ENCODE measurements around the gene MYO1B.
A peak's percentile ranks its signal among the peaks of the same experiment; 100 is the strongest.

Gene MYO1B

GRCh38 chr2:191228861-191229260 lies 16.3 kb upstream of the MYO1B start:
- no peak overlapping the region for H2AFZ ChIP-seq (ENCODE audit: low read length)

GRCh38 chr2:191230174-191230573 lies 15.0 kb upstream of the MYO1B start:
- Histone ChIP-seq H3K9ac (ENCODE audit: low read depth, low read length, poor library complexity, severe bottlenecking) (no peak overlapping the region), H4K20me1 (ENCODE audit: insufficient read depth, low read length, poor library complexity, severe bottlenecking) (no peaks in the 10 kb centered on the region), H3K4me1 (ENCODE audit: insufficient read depth, low read length, poor library complexity, severe bottlenecking) (no peaks in the 10 kb centered on the region), H3K36me3 (ENCODE audit: insufficient read depth, low read length) (no peaks in the 10 kb centered on the region), H3F3A (ENCODE audit: low read depth) (no peaks in the 10 kb centered on the region), H3K79me2 (ENCODE audit: insufficient read depth, low read length) (no peaks in the 10 kb centered on the region), H2AFZ (ENCODE audit: low read length) (no peak overlapping the region), H3K9me3 (ENCODE audit: insufficient read depth, low read depth, low read length) (no peaks in the 10 kb centered on the region), H3K4me3 (ENCODE audit: low read length, poor library complexity, severe bottlenecking) (no peak overlapping the region), H3K27me3 (ENCODE audit: insufficient read depth, low read length, poor library complexity, severe bottlenecking) (no peaks in the 10 kb centered on the region), H3K9me2 (replicated peaks; ENCODE audit: low read depth, low read length) (no peaks in the 10 kb centered on the region), H3K4me2 (ENCODE audit: low read depth, low read length, poor library complexity, severe bottlenecking) (no peak overlapping the region)
- no peak for TF ChIP-seq CTCF (conservative IDR thresholded peaks at IDR 0.05; ENCODE audit: low read length)
- TF ChIP-seq EZH2phosphoT487 (IDR thresholded peaks at IDR 0.05; ENCODE audit: borderline replicate concordance) = no peak

More at GRCh38 chr2:191228861-191229260, 16.3 kb upstream of the MYO1B start:
- Histone ChIP-seq H3K36me3 (ENCODE audit: insufficient read depth, low read length) (no peaks in the 10 kb centered on the region), H3K27me3 (ENCODE audit: insufficient read depth, low read length, poor library complexity, severe bottlenecking) (no peaks in the 10 kb centered on the region), H3K4me1 (ENCODE audit: insufficient read depth, low read length, poor library complexity, severe bottlenecking) (no peaks in the 10 kb centered on the region), H3K9me3 (ENCODE audit: insufficient read depth, low read depth, low read length) (no peaks in the 10 kb centered on the region), H4K20me1 (ENCODE audit: insufficient read depth, low read length, poor library complexity, severe bottlenecking) (no peaks in the 10 kb centered on the region), H3F3A (ENCODE audit: low read depth) (no peaks in the 10 kb centered on the region), H3K79me2 (ENCODE audit: insufficient read depth, low read length) (no peaks in the 10 kb centered on the region), H3K9me2 (replicated peaks; ENCODE audit: low read depth, low read length) (no peaks in the 10 kb centered on the region), H3K9ac (ENCODE audit: low read depth, low read length, poor library complexity, severe bottlenecking) (no peak overlapping the region), H3K4me3 (ENCODE audit: low read length, poor library complexity, severe bottlenecking) (no peak overlapping the region), H3K4me2 (ENCODE audit: low read depth, low read length, poor library complexity, severe bottlenecking) (no peak overlapping the region)
- TF ChIP-seq EZH2phosphoT487 (IDR thresholded peaks at IDR 0.05; ENCODE audit: borderline replicate concordance) (no peak), CTCF (conservative IDR thresholded peaks at IDR 0.05; ENCODE audit: low read length) (no peak)

GRCh38 chr2:191231995-191232394 lies 13.2 kb upstream of the MYO1B start:
- H3K4me1 ChIP-seq (ENCODE audit: insufficient read depth, low read length, poor library complexity, severe bottlenecking) = no peaks in the 10 kb centered on the region
- H3F3A ChIP-seq (ENCODE audit: low read depth) = no peaks in the 10 kb centered on the region
- H3K79me2 ChIP-seq (ENCODE audit: insufficient read depth, low read length) = no peaks in the 10 kb centered on the region
- H3K4me3 ChIP-seq (ENCODE audit: low read length, poor library complexity, severe bottlenecking) = no peak overlapping the region
- no peak for TF ChIP-seq EZH2phosphoT487 (IDR thresholded peaks at IDR 0.05; ENCODE audit: borderline replicate concordance)
- TF ChIP-seq CTCF (conservative IDR thresholded peaks at IDR 0.05; ENCODE audit: low read length) = peak; percentile 50
- no peaks in the 10 kb centered on the region for H3K36me3 ChIP-seq (ENCODE audit: insufficient read depth, low read length)
- no peak overlapping the region for H3K9ac ChIP-seq (ENCODE audit: low read depth, low read length, poor library complexity, severe bottlenecking)
- no peaks in the 10 kb centered on the region for H3K9me2 ChIP-seq (replicated peaks; ENCODE audit: low read depth, low read length)
- H4K20me1 ChIP-seq (ENCODE audit: insufficient read depth, low read length, poor library complexity, severe bottlenecking) = no peaks in the 10 kb centered on the region
- H3K9me3 ChIP-seq (ENCODE audit: insufficient read depth, low read depth, low read length) = no peaks in the 10 kb centered on the region
- H2AFZ ChIP-seq (ENCODE audit: low read length) = no peak overlapping the region
- H3K27me3 ChIP-seq (ENCODE audit: insufficient read depth, low read length, poor library complexity, severe bottlenecking) = no peaks in the 10 kb centered on the region
- no peak overlapping the region for H3K4me2 ChIP-seq (ENCODE audit: low read depth, low read length, poor library complexity, severe bottlenecking)

Measured in Loucy (cell line).